GM21723 (cell line): ENCODE data around the gene GRPEL2.
"Not testable (repeated sequence)": the region's sequence is repeated elsewhere in the genome, so short reads cannot be mapped to it uniquely, and the experiment has no call there.

Experiments used
- ATAC-seq: cut with Tn5 transposase; IDR thresholded peaks from one replicate; pipeline ENCODE4 v1.9.1; 2021; ENCODE audit warnings: mild to moderate bottlenecking, moderate library complexity; ENCODE audit not compliant: unreplicated experiment

The GRPEL2 gene

DNA sequence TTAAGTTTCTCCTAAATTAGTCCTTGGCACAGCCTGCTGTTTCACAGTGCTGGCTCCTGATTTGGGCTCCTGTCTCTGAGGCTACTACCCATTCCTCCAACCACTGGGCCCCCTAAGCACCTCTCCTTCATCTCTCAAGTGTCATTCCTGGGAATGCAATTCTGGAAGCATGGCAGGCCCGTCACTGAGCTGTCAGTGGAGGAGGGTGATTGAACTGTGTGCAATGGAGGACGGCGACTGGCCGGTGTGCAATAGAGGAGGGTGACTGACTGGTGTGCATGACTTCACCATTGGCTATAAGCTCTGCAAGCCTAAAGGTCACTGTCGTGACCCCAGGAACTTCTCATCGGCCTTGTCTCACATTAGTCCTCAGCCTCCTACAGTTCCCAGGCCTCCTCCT lies 46.2 kb downstream of the GRPEL2 start:
- no peak for ATAC-seq

GRCh38 chr5:149392718-149393117 lies 47.4 kb downstream of the GRPEL2 start:
- ATAC-seq, result no peak

DNA sequence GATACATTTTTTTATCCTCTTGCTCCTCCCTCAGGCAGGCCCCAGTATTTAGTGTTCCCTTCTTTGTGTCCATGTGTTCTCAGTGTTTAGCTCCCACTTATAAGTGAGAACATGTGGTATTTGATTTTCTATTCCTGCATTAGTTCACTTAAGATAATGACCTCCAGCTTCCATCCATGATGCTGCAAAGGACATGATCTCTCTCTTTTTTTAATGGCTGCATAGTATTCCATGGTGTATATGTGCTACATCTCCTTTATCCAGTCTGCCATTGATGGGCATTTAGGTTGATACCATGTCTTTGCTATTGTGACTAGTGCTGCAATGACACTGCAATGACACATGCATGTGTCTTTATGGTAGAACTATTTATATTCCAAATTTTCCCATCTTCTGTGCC lies 49.7 kb downstream of the GRPEL2 start:
- ATAC-seq, result not testable (repeated sequence)

- ATAC-seq, result no peak
Observed at GRCh38 chr5:149397530-149397929, 52.2 kb downstream of the GRPEL2 start.

DNA sequence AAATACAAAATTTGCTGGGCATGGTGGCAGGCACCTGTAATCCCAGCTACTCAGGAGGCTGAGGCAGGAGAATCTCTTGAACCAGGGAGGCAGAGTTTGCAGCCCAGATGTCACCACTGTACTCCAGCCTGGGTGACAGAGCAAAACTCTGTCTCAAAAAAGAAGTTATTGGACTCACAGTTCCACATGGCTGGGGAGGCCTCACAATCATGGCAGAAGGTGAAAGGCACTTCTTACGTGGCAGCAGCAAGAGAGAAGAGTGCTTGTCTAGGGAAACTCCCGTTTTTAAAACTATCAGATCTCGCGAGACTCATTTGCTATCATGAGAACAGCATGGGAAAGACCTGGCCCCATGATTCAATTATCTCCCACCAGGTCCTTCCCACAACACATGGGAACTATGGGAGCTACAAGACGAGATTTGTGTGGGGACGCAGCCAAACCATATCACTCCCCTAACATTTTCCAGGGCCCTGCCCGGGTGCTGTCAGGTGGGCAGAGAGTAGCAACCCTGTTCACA lies 53.5 kb downstream of the GRPEL2 start:
- ATAC-seq, result not testable (repeated sequence)

- ATAC-seq, result no peak
Observed at GRCh38 chr5:149399775-149400174, 54.5 kb downstream of the GRPEL2 start.

DNA sequence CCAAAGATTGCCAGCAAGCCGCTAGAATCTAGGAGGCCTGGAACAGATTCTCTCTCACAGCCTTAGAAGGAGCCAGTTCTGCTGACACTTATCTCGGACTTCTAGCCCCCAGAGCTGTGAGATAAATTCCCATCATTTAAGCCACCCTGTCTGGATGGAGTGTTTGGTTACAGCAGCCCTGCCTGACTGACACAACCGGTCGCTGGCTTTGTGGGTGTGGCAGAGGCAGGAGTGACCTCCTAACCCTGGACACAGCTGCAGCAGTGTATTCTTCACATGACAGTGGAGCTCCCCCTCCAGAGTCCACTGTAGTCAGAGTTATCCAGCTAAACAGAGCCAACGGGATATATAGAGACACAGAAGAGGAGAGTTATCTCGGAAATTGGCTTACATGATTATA lies 55.0 kb downstream of the GRPEL2 start:
- no peak for ATAC-seq

GRCh38 chr5:149401051-149401450 lies 55.8 kb downstream of the GRPEL2 start:
- ATAC-seq, result no peak

- no peak for ATAC-seq
Observed at GRCh38 chr5:149402291-149402690, 57.0 kb downstream of the GRPEL2 start.
